Measurements from ENCODE around the gene BTBD6.
A peak's percentile ranks its signal among the peaks of the same experiment; 100 is the strongest.

BTBD6 gene

DNA sequence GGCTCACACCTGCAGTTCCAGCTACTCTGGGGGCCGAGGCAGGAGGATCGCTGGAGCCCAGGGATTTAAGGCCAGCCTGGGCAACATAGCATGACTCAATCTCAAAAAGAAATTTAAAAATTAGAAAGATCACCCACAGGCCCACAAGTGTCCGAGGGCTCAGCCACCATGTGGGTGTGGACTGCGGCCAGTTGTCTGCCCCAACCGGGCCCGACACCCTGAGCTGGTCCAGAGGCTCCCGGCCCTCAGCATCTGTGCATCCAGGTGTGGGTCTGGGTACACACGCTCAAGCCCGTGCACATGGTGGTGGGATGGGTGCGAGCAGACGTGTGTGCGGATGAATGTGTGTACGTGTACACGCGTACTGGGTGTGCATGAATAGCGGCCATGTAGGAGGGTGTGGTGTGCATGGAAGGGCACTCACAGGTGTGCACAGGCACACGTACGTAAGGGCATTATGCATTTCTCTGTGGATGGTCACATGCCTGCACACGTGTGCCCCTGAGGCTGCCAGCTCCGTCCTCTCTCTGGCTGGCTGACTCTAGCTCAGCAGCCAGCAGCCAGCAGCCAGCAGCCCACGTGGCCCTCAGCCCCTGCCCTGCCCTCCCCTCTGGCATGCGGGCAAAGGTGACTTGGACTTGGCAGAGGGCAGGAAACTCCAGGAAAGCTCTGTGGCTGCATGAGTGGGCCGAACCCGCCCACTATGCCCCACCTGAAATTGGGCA, 44.0 kb upstream of the BTBD6 start:
- peak; percentile 57 for FAIRE-seq
- TF ChIP-seq SPI1 (IDR thresholded peaks at IDR 0.05; ENCODE audit: low read depth, low read length) (no peak), PAX5 (IDR thresholded peaks at IDR 0.05; ENCODE audit: insufficient read depth, low read length, severe bottlenecking) (no peak), POLR2A (IDR thresholded peaks at IDR 0.05; ENCODE audit: low read depth, low read length) (no peak), POLR2AphosphoS5 (IDR thresholded peaks at IDR 0.05; ENCODE audit: low read depth, low read length) (0 out of 2 replicates have a peak, but pooled peaks have one; percentile 11), POU2F2 (IDR thresholded peaks at IDR 0.05; ENCODE audit: low read depth, low read length) (no peak)
- DNase-seq (ENCODE audit: insufficient read length, low spot score) = no peak

DNA sequence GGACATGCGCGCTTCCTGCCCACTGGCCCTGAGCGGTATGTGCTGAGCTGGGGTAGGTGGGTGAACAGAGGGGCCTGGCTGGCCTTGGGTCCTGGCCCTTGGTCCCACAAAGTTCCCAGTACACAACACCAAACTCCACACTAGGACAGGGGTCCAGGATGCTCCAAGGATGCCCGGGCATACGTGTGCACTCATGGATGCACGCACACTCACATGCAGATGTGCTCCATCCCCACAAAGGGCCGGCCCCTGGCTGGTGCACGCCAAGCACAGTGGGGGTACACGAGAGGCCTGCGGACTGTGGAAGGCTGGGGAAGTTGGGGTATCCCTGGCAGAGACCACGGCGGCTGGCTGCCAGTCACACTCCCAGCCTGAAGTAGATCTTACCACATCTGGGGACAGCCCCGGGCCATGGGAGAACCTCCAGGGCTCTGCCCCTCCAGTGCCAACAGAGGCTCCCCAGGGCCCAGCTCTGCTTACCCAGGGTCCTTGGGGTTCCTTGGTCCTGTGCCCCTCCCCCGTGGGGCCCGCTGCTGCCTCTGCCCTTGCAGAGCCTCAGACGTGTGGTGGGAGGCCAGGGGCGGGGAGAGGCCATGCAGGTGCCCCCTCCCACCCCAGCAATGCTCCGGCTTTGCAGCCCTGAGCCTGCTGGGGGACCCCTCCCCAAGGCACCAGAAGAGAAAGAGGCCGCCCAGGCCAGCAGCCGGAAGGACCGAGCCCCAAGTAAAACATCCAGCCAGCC, 43.2 kb upstream of the BTBD6 start:
- DNase-seq (ENCODE audit: insufficient read length, low spot score) (no peak), FAIRE-seq (no peak)
- TF ChIP-seq POLR2A (IDR thresholded peaks at IDR 0.05; ENCODE audit: low read depth, low read length) (no peak), PAX5 (IDR thresholded peaks at IDR 0.05; ENCODE audit: insufficient read depth, low read length, severe bottlenecking) (no peak), SPI1 (IDR thresholded peaks at IDR 0.05; ENCODE audit: low read depth, low read length) (no peak), POLR2AphosphoS5 (IDR thresholded peaks at IDR 0.05; ENCODE audit: low read depth, low read length) (no peak), TAF1 (IDR thresholded peaks at IDR 0.05; ENCODE audit: low read depth, low read length) (no peak), POU2F2 (IDR thresholded peaks at IDR 0.05; ENCODE audit: low read depth, low read length) (no peak)

DNA sequence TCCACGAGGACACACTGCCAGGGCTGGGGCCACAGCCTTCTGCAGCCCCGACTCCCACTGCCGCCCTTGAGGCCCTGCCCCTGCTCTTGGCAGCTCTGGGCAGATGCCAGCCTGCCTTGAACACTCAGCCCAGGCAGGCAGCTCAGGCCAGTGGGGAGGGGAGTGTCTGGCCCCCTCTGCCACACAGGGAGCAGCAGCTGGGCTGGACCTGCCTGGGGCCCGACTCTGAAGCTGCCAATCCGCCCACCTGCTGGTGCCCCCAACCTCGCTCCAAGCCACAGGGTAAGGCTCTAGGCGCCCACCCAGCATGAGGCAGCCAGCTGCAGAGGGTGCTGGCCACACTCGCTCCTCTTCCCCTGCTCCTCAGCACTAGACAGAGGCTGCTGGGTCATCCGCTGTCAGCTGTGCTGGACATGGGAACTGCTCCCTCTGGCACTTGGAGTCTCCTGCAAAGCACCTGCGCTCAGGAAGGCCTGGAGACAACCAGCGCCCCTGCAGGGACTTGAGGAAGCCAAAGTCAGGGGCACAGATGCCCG, 42.6 kb upstream of the BTBD6 start:
- TF ChIP-seq POLR2A (IDR thresholded peaks at IDR 0.05; ENCODE audit: low read depth, low read length) (no peak), SPI1 (IDR thresholded peaks at IDR 0.05; ENCODE audit: low read depth, low read length) (no peak), POLR2AphosphoS5 (IDR thresholded peaks at IDR 0.05; ENCODE audit: low read depth, low read length) (no peak), POU2F2 (IDR thresholded peaks at IDR 0.05; ENCODE audit: low read depth, low read length) (no peak), PAX5 (IDR thresholded peaks at IDR 0.05; ENCODE audit: insufficient read depth, low read length, severe bottlenecking) (no peak), TAF1 (IDR thresholded peaks at IDR 0.05; ENCODE audit: low read depth, low read length) (no peak)
- no peak for FAIRE-seq
- DNase-seq (ENCODE audit: insufficient read length, low spot score) = no peak

DNA sequence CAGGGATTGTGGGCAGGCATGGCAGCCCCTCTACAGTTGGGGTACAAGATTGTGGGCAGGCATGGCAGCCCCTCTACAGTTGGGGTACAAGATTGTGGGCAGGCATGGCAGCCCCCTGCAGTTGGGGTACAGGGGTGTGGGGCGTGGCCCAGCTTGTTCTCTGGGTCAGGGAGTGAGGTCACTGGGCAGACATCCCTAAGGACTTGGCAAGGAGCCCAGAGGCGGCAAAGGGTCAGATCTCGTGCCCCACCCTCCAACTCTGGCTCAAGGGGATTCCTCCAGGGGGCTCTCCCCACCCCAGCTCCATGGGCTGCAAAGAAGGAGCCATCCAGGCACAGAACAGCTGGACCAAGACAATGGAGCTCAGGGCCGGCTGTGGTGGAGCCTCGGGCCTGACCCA, 41.5 kb upstream of the BTBD6 start:
- FAIRE-seq (no peak), DNase-seq (ENCODE audit: insufficient read length, low spot score) (no peak)
- TF ChIP-seq POLR2A (IDR thresholded peaks at IDR 0.05; ENCODE audit: low read depth, low read length) (no peak), POU2F2 (IDR thresholded peaks at IDR 0.05; ENCODE audit: low read depth, low read length) (no peak), POLR2AphosphoS5 (IDR thresholded peaks at IDR 0.05; ENCODE audit: low read depth, low read length) (no peak), TAF1 (IDR thresholded peaks at IDR 0.05; ENCODE audit: low read depth, low read length) (no peak), SPI1 (IDR thresholded peaks at IDR 0.05; ENCODE audit: low read depth, low read length) (no peak), PAX5 (IDR thresholded peaks at IDR 0.05; ENCODE audit: insufficient read depth, low read length, severe bottlenecking) (no peak)

DNA sequence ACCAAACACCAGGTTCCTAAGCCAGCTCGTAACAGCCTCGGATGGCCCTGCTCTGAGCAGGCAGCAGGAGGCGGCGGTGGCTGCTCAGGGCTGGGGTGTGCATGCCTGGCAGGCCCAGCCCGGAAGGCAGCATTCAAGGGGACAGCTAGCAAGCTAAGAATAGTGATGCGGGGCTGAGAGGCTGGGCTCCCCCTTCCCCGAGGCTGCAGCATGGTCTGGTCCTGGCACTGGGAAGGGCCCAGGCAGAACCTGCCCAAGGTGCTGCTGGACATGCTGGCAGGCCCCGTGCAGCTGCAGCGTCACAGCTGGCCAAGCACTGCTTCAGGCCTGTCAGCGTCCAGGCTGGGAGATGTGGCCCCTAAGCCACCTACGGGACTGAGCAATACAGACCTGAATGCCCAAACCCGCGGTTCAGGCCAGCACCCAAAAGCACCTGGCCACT, 40.9 kb upstream of the BTBD6 start:
- DNase-seq (ENCODE audit: insufficient read length, low spot score) (no peak), FAIRE-seq (no peak)
- TF ChIP-seq TAF1 (IDR thresholded peaks at IDR 0.05; ENCODE audit: low read depth, low read length) (no peak), POLR2A (IDR thresholded peaks at IDR 0.05; ENCODE audit: low read depth, low read length) (no peak), SPI1 (IDR thresholded peaks at IDR 0.05; ENCODE audit: low read depth, low read length) (no peak), PAX5 (IDR thresholded peaks at IDR 0.05; ENCODE audit: insufficient read depth, low read length, severe bottlenecking) (no peak), POLR2AphosphoS5 (IDR thresholded peaks at IDR 0.05; ENCODE audit: low read depth, low read length) (no peak), POU2F2 (IDR thresholded peaks at IDR 0.05; ENCODE audit: low read depth, low read length) (no peak)

DNA sequence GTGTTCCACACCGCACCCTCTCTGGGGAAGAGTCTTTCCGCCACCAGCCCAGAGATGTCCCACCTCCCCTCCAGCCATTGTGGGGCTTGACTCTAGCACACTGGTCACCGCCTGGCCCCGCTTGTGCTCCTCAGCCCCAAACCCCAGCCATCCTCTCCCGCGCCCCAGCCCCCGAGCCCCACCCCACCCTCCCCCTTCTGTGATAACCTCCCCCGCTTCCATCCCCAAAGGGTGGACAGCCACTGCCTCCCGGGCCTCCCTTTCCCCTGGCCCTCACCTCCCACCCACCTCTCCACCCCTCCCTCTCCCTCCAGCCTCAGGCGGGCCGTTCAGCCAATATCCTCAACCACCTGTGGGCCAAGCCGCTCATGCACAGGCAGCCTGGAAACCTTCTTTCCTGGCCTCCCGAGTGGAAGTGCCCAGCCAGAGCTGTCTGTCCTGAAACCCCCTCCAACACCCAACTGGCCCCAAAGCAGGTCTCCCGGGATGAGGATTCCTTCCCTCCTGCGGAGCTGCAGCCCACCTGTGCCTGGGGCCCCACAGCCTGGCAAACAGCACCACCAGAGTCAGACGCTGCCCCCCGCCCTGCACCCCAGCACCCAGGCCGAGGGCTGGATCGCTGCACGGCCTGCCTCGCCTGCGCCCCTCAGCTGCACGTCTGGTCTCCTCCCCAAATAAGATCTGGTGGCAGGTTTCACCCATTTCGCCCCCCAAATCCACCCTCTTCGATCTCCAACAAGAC, 40.2 kb upstream of the BTBD6 start:
- FAIRE-seq (no peak), DNase-seq (ENCODE audit: insufficient read length, low spot score) (no peak)
- no peak for TF ChIP-seq PAX5 (IDR thresholded peaks at IDR 0.05; ENCODE audit: insufficient read depth, low read length, severe bottlenecking)
- no peak for TF ChIP-seq POLR2AphosphoS5 (IDR thresholded peaks at IDR 0.05; ENCODE audit: low read depth, low read length)
- no peak for TF ChIP-seq POLR2A (IDR thresholded peaks at IDR 0.05; ENCODE audit: low read depth, low read length)
- TF ChIP-seq SPI1 (IDR thresholded peaks at IDR 0.05; ENCODE audit: low read depth, low read length) = no peak
- no peak for TF ChIP-seq TAF1 (IDR thresholded peaks at IDR 0.05; ENCODE audit: low read depth, low read length)
- no peak for TF ChIP-seq POU2F2 (IDR thresholded peaks at IDR 0.05; ENCODE audit: low read depth, low read length)

DNA sequence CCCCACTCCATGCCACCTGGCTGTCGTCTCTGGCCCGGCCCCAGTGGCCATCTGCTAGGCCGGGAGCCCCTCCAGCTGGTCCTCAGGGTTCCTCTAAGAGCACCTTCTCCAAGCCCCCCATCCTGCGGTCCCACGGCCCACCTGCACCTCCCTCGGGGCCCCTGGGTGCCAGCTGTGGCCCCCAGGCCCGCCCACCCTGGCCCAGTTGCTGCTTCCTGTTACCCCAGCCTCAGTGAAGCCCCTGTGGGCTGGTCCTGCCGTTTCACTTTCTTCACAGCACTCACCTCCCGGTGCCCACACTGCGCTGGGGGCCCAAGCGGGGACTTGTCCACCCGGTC, 39.6 kb upstream of the BTBD6 start:
- no peak for FAIRE-seq

DNA sequence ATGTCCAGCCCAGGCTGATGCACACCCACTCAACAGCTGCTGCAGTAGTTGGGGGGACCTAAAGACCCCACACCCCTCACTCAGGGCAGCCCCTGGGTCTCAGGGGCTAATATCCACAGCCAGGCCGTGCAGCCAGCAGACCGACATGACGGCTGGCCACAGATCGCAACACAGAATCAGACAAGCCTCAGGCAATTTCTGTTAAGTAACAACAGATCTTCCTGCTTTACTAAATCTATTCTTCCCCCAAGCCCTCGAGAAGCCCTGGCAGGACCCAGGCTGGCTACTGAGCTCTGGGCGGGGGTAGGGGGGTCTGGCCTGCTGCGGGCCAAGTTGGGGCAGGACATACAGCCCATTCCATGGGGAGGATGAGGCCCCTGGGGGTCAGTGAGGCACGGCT, 39.2 kb upstream of the BTBD6 start:
- FAIRE-seq = no peak
- no peak for DNase-seq (ENCODE audit: insufficient read length, low spot score)
- TF ChIP-seq POLR2AphosphoS5 (IDR thresholded peaks at IDR 0.05; ENCODE audit: low read depth, low read length) (no peak), SPI1 (IDR thresholded peaks at IDR 0.05; ENCODE audit: low read depth, low read length) (no peak), POLR2A (IDR thresholded peaks at IDR 0.05; ENCODE audit: low read depth, low read length) (no peak), PAX5 (IDR thresholded peaks at IDR 0.05; ENCODE audit: insufficient read depth, low read length, severe bottlenecking) (no peak), POU2F2 (IDR thresholded peaks at IDR 0.05; ENCODE audit: low read depth, low read length) (no peak), TAF1 (IDR thresholded peaks at IDR 0.05; ENCODE audit: low read depth, low read length) (no peak)

More for the DNA sequence above, 39.6 kb upstream of the BTBD6 start:
- no peak for DNase-seq (ENCODE audit: insufficient read length, low spot score)
- TF ChIP-seq PAX5 (IDR thresholded peaks at IDR 0.05; ENCODE audit: insufficient read depth, low read length, severe bottlenecking) (no peak), POLR2A (IDR thresholded peaks at IDR 0.05; ENCODE audit: low read depth, low read length) (no peak)

DNA sequence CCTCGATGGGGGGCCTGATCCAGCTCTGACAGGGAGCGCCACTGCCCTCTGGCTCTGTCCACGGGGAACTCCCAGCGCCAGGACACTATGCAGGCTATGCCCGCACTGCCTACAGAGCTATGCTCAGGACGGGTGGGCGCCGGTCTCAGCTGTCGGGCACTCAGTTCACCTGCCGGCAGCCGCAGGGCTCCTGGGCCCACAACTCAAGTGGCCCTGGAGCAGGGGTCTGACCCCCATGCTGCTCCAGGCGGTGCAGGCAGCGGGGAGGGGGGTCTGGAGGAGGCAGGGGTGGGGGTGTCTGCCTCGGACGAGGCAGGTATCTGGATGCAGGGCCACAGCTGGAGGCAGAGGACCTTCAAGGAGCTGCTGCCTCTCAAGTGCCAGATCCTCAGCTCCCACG, 38.7 kb upstream of the BTBD6 start:
- TF ChIP-seq POLR2AphosphoS5 (IDR thresholded peaks at IDR 0.05; ENCODE audit: low read depth, low read length) (no peak), POU2F2 (IDR thresholded peaks at IDR 0.05; ENCODE audit: low read depth, low read length) (no peak)
- FAIRE-seq (no peak), DNase-seq (ENCODE audit: insufficient read length, low spot score) (no peak)

Measured in GM12891 (cell line).